SK-N-SH treated with all-trans-retinoic acid at 6 μM for 48 hours (cell line): Measurements from ENCODE around the gene CSGALNACT2.

Experiments used
- ATAC-seq: fragments of 200-7000 bp; cut with Tn5 transposase; 3 replicates; pipeline ENCODE4 v1.9.1; 2020; ENCODE audit warnings: mild to moderate bottlenecking, moderate library complexity
- ARNTL ChIP-seq: fragments of 450-650 bp; formaldehyde crosslinking; IDR thresholded peaks from 2 replicates; pipeline ENCODE4 v1.5.0; 2020; ENCODE audit warnings: low read depth, mild to moderate bottlenecking, moderate library complexity, borderline replicate concordance
- BACH2 ChIP-seq: fragments of 250-450 bp; sonication (Bioruptor Pico); IDR thresholded peaks from 2 replicates; pipeline ENCODE4 v1.9.0; 2021; ENCODE audit warnings: mild to moderate bottlenecking, borderline replicate concordance
- CSDC2 ChIP-seq: fragments of 250-450 bp; sonication (Bioruptor Pico); IDR thresholded peaks from 2 replicates; pipeline ENCODE4 v1.5.0; 2020; ENCODE audit warnings: mild to moderate bottlenecking, moderate library complexity
- CSRNP3 ChIP-seq: fragments of 250-450 bp; sonication (Bioruptor Pico); IDR thresholded peaks from 2 replicates; pipeline ENCODE4 v1.5.1; 2021; ENCODE audit warnings: mild to moderate bottlenecking, moderate library complexity
- ESRRG ChIP-seq: fragments of 250-450 bp; sonication (Bioruptor Pico); IDR thresholded peaks from 2 replicates; pipeline ENCODE4 v1.6.1; 2021; ENCODE audit warnings: mild to moderate bottlenecking
- GLIS3 ChIP-seq: fragments of 250-450 bp; sonication (Bioruptor Pico); IDR thresholded peaks from 2 replicates; pipeline ENCODE4 v1.5.0; 2020; ENCODE audit warnings: mild to moderate bottlenecking, moderate library complexity
- ISL1 ChIP-seq: fragments of 250-450 bp; sonication (Bioruptor Pico); IDR thresholded peaks from 2 replicates; pipeline ENCODE4 v2.1.2; 2022; ENCODE audit warnings: mild to moderate bottlenecking, moderate library complexity
- OSR1 ChIP-seq: fragments of 250-450 bp; sonication (Bioruptor Pico); IDR thresholded peaks from 2 replicates; pipeline ENCODE4 v1.8.0; 2022; ENCODE audit warnings: moderate library complexity, mild to moderate bottlenecking, inconsistent platforms
- POU6F1 ChIP-seq: fragments of 250-450 bp; sonication (Bioruptor Pico); IDR thresholded peaks from 2 replicates; pipeline ENCODE4 v1.8.0; 2021; ENCODE audit warnings: low read depth, mild to moderate bottlenecking, moderate library complexity, borderline replicate concordance
- PPARA ChIP-seq: fragments of 250-450 bp; sonication (Bioruptor Pico); IDR thresholded peaks from 2 replicates; pipeline ENCODE4 v1.5.0; 2020; ENCODE audit warnings: mild to moderate bottlenecking, borderline replicate concordance
- SNAI2 ChIP-seq: fragments of 250-450 bp; sonication (Bioruptor Pico); IDR thresholded peaks from 2 replicates; pipeline ENCODE4 v1.5.0; 2020; ENCODE audit warnings: mild to moderate bottlenecking, moderate library complexity
- TCF4 ChIP-seq: fragments of 250-450 bp; sonication (Bioruptor Pico); IDR thresholded peaks from 2 replicates; pipeline ENCODE4 v1.8.0; 2021; ENCODE audit warnings: mild to moderate bottlenecking, moderate library complexity, borderline replicate concordance
- TOX ChIP-seq: fragments of 250-450 bp; sonication (Bioruptor Pico); IDR thresholded peaks from 2 replicates; pipeline ENCODE4 v1.8.0; 2021; ENCODE audit warnings: mild to moderate bottlenecking, moderate library complexity, borderline replicate concordance
- ZC3H10 ChIP-seq: fragments of 250-450 bp; sonication (Bioruptor Pico); IDR thresholded peaks from 2 replicates; pipeline ENCODE4 v1.5.1; 2021; ENCODE audit warnings: mild to moderate bottlenecking, moderate library complexity
- ZFP3 ChIP-seq: fragments of 250-450 bp; sonication (Bioruptor Pico); IDR thresholded peaks from 2 replicates; pipeline ENCODE4 v1.5.0; 2020; ENCODE audit warnings: mild to moderate bottlenecking, moderate library complexity
- ZFP30 ChIP-seq: fragments of 450-650 bp; formaldehyde crosslinking; IDR thresholded peaks from 2 replicates; pipeline ENCODE4 v1.5.0; 2022; ENCODE audit warnings: mild to moderate bottlenecking, moderate library complexity
- ZNF565 ChIP-seq: fragments of 450-650 bp; formaldehyde crosslinking; conservative IDR thresholded peaks from 2 replicates; pipeline ENCODE4 v1.5.0; 2020; ENCODE audit warnings: low read depth, mild to moderate bottlenecking, moderate library complexity
- ZNF70 ChIP-seq: fragments of 450-650 bp; formaldehyde crosslinking; IDR thresholded peaks from 2 replicates; pipeline ENCODE4 v1.5.0; 2020; ENCODE audit warnings: mild to moderate bottlenecking, moderate library complexity
- ZNF8 ChIP-seq: fragments of 450-650 bp; formaldehyde crosslinking; IDR thresholded peaks from 2 replicates; pipeline ENCODE4 v1.5.0; 2020; ENCODE audit warnings: mild to moderate bottlenecking, moderate library complexity
- TF ChIP-seq, protein P1 (sequence below): fragments of 250-450 bp; sonication (Bioruptor Pico); IDR thresholded peaks from 2 replicates; pipeline ENCODE4 v1.5.0; 2020; ENCODE audit warnings: mild to moderate bottlenecking, moderate library complexity
- TF ChIP-seq, protein P2 (sequence below): fragments of 250-450 bp; sonication (Bioruptor Pico); IDR thresholded peaks from 2 replicates; pipeline ENCODE4 v1.5.1; 2020; ENCODE audit warnings: low read depth, mild to moderate bottlenecking, moderate library complexity
- TF ChIP-seq, protein P3 (sequence below): fragments of 250-450 bp; sonication (Bioruptor Pico); IDR thresholded peaks from 2 replicates; pipeline ENCODE4 v1.8.0; 2020; ENCODE audit warnings: mild to moderate bottlenecking, moderate library complexity, borderline replicate concordance

CSGALNACT2 gene

GRCh38 chr10:43228783-43229207, 90.5 kb downstream of the CSGALNACT2 start:
- TF ChIP-seq, protein P1, sequence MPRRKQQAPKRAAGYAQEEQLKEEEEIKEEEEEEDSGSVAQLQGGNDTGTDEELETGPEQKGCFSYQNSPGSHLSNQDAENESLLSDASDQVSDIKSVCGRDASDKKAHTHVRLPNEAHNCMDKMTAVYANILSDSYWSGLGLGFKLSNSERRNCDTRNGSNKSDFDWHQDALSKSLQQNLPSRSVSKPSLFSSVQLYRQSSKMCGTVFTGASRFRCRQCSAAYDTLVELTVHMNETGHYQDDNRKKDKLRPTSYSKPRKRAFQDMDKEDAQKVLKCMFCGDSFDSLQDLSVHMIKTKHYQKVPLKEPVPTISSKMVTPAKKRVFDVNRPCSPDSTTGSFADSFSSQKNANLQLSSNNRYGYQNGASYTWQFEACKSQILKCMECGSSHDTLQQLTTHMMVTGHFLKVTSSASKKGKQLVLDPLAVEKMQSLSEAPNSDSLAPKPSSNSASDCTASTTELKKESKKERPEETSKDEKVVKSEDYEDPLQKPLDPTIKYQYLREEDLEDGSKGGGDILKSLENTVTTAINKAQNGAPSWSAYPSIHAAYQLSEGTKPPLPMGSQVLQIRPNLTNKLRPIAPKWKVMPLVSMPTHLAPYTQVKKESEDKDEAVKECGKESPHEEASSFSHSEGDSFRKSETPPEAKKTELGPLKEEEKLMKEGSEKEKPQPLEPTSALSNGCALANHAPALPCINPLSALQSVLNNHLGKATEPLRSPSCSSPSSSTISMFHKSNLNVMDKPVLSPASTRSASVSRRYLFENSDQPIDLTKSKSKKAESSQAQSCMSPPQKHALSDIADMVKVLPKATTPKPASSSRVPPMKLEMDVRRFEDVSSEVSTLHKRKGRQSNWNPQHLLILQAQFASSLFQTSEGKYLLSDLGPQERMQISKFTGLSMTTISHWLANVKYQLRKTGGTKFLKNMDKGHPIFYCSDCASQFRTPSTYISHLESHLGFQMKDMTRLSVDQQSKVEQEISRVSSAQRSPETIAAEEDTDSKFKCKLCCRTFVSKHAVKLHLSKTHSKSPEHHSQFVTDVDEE (CRISPR knock-in tag) = no peak
- TF ChIP-seq PPARA (CRISPR knock-in tag) (no peak), OSR1 (no peak), CSRNP3 (no peak), ESRRG (CRISPR knock-in tag) (no peak), ZC3H10 (CRISPR knock-in tag) (no peak), CSDC2 (CRISPR knock-in tag) (no peak), ZFP3 (CRISPR knock-in tag) (no peak), ZFP30 (no peak)
- peak; percentile 9; the same call in 1 of the 3 replicates for ATAC-seq

GRCh38 chr10:43229208-43230061, 91.2 kb downstream of the CSGALNACT2 start:
- peak; percentile 30 for ATAC-seq
- TF ChIP-seq SNAI2 = no peak
- TF ChIP-seq ZNF8 (CRISPR knock-in tag) = no peak
- peak; percentile 81 for TF ChIP-seq ZFP3 (CRISPR knock-in tag)

DNA sequence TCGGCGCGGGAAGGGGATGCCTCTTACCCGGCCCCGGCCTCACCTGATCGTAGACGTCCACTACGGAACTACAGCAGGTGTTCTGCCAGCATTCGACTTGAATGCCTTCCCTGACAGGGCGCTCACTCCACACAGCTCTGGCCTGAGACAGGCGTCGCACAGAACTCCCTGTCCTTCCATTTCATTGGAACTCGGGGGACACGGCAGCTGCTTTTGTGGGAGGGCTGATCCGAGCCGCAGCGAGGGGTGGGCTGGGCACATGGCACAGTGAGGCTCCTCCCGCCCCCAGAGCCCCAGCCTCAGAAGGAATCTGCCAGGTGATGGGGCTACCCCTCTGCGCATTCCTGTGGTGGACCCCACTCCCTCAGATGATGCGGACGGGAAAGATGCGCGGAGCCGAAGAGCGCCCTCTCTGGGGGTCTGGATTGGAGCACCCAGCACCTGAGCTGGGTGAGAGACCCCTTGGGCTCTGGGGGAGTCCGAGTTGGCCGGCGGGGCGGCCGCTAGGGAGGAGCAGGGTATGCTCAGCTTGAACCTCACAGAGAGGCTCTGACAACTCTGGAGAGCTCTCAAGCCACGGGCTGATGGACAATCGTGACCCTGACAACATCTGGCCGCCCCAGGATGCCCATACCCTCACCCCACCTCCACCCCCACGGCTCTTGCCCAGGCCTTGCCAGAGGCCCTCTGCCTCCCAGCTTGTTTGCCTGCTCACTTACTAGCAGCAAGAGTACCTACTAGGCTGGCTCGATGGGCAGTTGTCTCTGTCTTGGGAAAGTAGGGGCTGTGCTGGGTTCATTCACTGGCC, 92.1 kb downstream of the CSGALNACT2 start:
- ATAC-seq = no peak
- TF ChIP-seq ZNF8 (CRISPR knock-in tag) = no peak
- no peak for TF ChIP-seq ZNF565 (CRISPR knock-in tag)
- no peak for TF ChIP-seq SNAI2
- no peak for TF ChIP-seq CSDC2 (CRISPR knock-in tag)
- no peak for TF ChIP-seq PPARA (CRISPR knock-in tag)
- no peak for TF ChIP-seq BACH2 (CRISPR knock-in tag)
- no peak for TF ChIP-seq GLIS3
- TF ChIP-seq, protein P2, sequence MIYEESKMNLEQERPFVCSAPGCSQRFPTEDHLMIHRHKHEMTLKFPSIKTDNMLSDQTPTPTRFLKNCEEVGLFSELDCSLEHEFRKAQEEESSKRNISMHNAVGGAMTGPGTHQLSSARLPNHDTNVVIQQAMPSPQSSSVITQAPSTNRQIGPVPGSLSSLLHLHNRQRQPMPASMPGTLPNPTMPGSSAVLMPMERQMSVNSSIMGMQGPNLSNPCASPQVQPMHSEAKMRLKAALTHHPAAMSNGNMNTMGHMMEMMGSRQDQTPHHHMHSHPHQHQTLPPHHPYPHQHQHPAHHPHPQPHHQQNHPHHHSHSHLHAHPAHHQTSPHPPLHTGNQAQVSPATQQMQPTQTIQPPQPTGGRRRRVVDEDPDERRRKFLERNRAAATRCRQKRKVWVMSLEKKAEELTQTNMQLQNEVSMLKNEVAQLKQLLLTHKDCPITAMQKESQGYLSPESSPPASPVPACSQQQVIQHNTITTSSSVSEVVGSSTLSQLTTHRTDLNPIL (CRISPR knock-in tag) = no peak
- TF ChIP-seq OSR1 = no peak
- TF ChIP-seq, protein P3, sequence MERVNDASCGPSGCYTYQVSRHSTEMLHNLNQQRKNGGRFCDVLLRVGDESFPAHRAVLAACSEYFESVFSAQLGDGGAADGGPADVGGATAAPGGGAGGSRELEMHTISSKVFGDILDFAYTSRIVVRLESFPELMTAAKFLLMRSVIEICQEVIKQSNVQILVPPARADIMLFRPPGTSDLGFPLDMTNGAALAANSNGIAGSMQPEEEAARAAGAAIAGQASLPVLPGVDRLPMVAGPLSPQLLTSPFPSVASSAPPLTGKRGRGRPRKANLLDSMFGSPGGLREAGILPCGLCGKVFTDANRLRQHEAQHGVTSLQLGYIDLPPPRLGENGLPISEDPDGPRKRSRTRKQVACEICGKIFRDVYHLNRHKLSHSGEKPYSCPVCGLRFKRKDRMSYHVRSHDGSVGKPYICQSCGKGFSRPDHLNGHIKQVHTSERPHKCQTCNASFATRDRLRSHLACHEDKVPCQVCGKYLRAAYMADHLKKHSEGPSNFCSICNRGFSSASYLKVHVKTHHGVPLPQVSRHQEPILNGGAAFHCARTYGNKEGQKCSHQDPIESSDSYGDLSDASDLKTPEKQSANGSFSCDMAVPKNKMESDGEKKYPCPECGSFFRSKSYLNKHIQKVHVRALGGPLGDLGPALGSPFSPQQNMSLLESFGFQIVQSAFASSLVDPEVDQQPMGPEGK = no peak
- TF ChIP-seq ISL1 (CRISPR knock-in tag) = no peak
- TF ChIP-seq ZNF70 = no peak
- TF ChIP-seq, protein P1 (CRISPR knock-in tag) = no peak
- TF ChIP-seq POU6F1 = no peak
- TF ChIP-seq ZC3H10 (CRISPR knock-in tag) = no peak
- TF ChIP-seq TOX (CRISPR knock-in tag) = no peak
- no peak for TF ChIP-seq TCF4 (CRISPR knock-in tag)
- no peak for TF ChIP-seq ZFP30
- no peak for TF ChIP-seq ARNTL (CRISPR knock-in tag)
